Body of pancreas (tissue), 4 donors: ENCODE results near the gene BIRC6.

Experiments used
- CTCF ChIP-seq, 7 experiments: fragments of 450-650 bp in 4 of 7; fragments of 200-600 bp in 3 of 7; sonication (generic) in 3 of 7; IDR thresholded peaks; one replicate each; pipeline ENCODE4 v1.5.1; 2016 to 2019; ENCODE audit warnings: antibody characterized with exemption in 7 of 7
- POLR2A ChIP-seq, 3 donors: fragments of 450-650 bp; IDR thresholded peaks; one replicate each; pipeline ENCODE4 v1.6.1; 2016; ENCODE audit warnings: antibody characterized with exemption in 3 of 3, mild to moderate bottlenecking in 2 of 3

- no peak for TF ChIP-seq CTCF (IDR thresholded peaks at IDR 0.05)
- no peak for TF ChIP-seq POLR2A (IDR thresholded peaks at IDR 0.05)
These were observed 3.6 kb downstream of the BIRC6 start for GRCh38 chr2:32360416-32360815.
